Suprapubic skin (tissue), 4 donors: ENCODE measurements around the gene KIF6. TPM values are rescaled to one million over a fixed set of nuclear protein-coding genes. Genes with fewer than 3 reads are reported as not detected.

ENCODE experiments used
- DNase-seq, 2 donors: peaks; one replicate each; pipeline ENCODE4 v3.0.0-alpha.2; 2019; ENCODE audit warnings: low spot score in 2 of 2
- H3K27ac ChIP-seq: fragments of 200-600 bp; sonication (generic); one replicate; pipeline ENCODE4 v1.5.1; 2019
- H3K27me3 ChIP-seq: fragments of 200-600 bp; sonication (generic); one replicate; pipeline ENCODE4 v1.5.1; 2019
- H3K36me3 ChIP-seq: fragments of 200-600 bp; sonication (generic); one replicate; pipeline ENCODE4 v1.5.1; 2019
- H3K4me1 ChIP-seq: fragments of 200-600 bp; sonication (generic); one replicate; pipeline ENCODE4 v1.5.1; 2019
- H3K4me3 ChIP-seq: fragments of 200-600 bp; sonication (generic); one replicate; pipeline ENCODE4 v1.5.1; 2019; ENCODE audit warnings: mild to moderate bottlenecking
- H3K9me3 ChIP-seq: fragments of 200-600 bp; sonication (generic); one replicate; pipeline ENCODE4 v1.5.1; 2019
- EP300 ChIP-seq: sonication (generic); formaldehyde crosslinking; IDR thresholded peaks from one replicate; pipeline ENCODE4 v1.6.1; 2017; ENCODE audit warnings: antibody characterized with exemption
- POLR2A ChIP-seq, 2 donors: fragments of 450-650 bp; IDR thresholded peaks; one replicate each; pipeline ENCODE4 v1.6.1; 2017; ENCODE audit warnings: antibody characterized with exemption in 2 of 2, mild to moderate bottlenecking in 2 of 2, moderate library complexity in 2 of 2
- POLR2AphosphoS5 ChIP-seq, 3 donors: sonication (generic); formaldehyde crosslinking; IDR thresholded peaks; one replicate each; pipeline ENCODE4 v1.6.1; 2017; ENCODE audit warnings: antibody characterized with exemption in 3 of 3
- WGBS: methylation state at CpG from one replicate; pipeline ENCODE4 v1.1.5; 2018; 5-methylcytosine and 5-hydroxymethylcytosine counted together
- total RNA-seq, 4 donors: library from RNA; depleted of rRNA; stranded (reverse); fragments of >200 nt; gene quantifications; one replicate each; pipeline ENCODE4 v1.1.0, GENCODE V29; 2016
- TF ChIP-seq, protein P1 (sequence below), 2 donors: fragments of 200-600 bp in 1 of 2; fragments of 450-650 bp in 1 of 2; sonication (generic) in 1 of 2; IDR thresholded peaks; one replicate each; pipeline ENCODE4 v1.5.1; 2016 to 2019; ENCODE audit warnings: antibody characterized with exemption in 2 of 2, mild to moderate bottlenecking in 1 of 2, moderate library complexity in 1 of 2

KIF6 gene
- total RNA-seq, 4 donors from 2014 or later, result 0.18 to 1.1 TPM; not detected in 2

DNA sequence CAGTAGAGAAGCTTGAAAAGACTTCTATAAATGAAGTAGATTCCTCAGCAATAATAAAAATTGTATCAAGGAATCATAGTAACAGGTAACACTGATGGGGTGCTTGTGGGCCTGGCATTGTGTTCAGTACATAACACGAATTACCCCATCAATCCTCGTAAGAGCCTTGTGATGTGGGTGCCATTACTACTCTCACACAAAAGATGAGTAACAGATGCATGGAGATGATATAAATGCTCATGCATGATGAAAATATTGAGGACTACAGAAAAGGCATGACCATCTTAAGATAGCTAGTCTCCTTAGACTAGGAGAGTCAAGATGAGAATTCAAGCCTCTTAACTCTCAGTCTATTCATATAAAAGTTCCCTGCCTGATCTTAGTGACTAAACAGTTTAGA lies 158.1 kb downstream of the KIF6 start:
- Histone ChIP-seq H3K4me3 (no peak overlapping the region), H3K9me3 (no peaks in the 10 kb centered on the region), H3K4me1 (peaks cover 10% of the 10 kb centered on the region), H3K36me3 (no peaks in the 10 kb centered on the region), H3K27ac (no peak overlapping the region), H3K27me3 (no peaks in the 10 kb centered on the region)
- WGBS, result 82% methylated on average over 2 of the region's 2 CpGs
- no peak for DNase-seq
- TF ChIP-seq POLR2A (IDR thresholded peaks at IDR 0.05) (no peak), POLR2AphosphoS5 (IDR thresholded peaks at IDR 0.05) (no peak), EP300 (no peak)
- TF ChIP-seq, protein P1, sequence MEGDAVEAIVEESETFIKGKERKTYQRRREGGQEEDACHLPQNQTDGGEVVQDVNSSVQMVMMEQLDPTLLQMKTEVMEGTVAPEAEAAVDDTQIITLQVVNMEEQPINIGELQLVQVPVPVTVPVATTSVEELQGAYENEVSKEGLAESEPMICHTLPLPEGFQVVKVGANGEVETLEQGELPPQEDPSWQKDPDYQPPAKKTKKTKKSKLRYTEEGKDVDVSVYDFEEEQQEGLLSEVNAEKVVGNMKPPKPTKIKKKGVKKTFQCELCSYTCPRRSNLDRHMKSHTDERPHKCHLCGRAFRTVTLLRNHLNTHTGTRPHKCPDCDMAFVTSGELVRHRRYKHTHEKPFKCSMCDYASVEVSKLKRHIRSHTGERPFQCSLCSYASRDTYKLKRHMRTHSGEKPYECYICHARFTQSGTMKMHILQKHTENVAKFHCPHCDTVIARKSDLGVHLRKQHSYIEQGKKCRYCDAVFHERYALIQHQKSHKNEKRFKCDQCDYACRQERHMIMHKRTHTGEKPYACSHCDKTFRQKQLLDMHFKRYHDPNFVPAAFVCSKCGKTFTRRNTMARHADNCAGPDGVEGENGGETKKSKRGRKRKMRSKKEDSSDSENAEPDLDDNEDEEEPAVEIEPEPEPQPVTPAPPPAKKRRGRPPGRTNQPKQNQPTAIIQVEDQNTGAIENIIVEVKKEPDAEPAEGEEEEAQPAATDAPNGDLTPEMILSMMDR (IDR thresholded peaks at IDR 0.05), result no peak

DNA sequence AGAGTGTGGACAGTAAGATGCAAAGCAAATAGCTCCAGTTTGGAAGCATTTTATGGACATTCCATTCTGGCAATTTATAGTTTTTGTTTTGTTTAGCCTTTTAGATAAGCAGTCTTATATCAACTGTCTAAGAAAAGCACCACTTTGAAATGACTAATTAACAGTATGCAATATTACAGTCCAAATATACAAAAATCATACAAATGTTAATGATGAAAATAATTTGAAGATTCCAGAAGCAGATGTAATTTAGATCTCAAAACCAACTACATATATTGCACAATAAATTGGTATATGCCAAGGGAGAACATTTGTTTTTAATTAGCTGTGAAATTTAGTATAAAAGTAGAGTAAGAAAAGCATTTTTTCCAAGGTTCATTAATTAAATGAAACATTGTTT lies 158.8 kb downstream of the KIF6 start:
- TF ChIP-seq EP300, result no peak
- TF ChIP-seq POLR2AphosphoS5 (IDR thresholded peaks at IDR 0.05), result no peak
- TF ChIP-seq POLR2A (IDR thresholded peaks at IDR 0.05), result no peak
- TF ChIP-seq, protein P1 (IDR thresholded peaks at IDR 0.05), result no peak
- no peaks in the 10 kb centered on the region for H3K9me3 ChIP-seq
- H3K4me1 ChIP-seq, result peaks cover 12% of the 10 kb centered on the region
- H3K4me3 ChIP-seq, result no peak overlapping the region
- no peak overlapping the region for H3K27ac ChIP-seq
- H3K27me3 ChIP-seq, result no peaks in the 10 kb centered on the region
- no peak for DNase-seq
- H3K36me3 ChIP-seq, result no peaks in the 10 kb centered on the region

DNA sequence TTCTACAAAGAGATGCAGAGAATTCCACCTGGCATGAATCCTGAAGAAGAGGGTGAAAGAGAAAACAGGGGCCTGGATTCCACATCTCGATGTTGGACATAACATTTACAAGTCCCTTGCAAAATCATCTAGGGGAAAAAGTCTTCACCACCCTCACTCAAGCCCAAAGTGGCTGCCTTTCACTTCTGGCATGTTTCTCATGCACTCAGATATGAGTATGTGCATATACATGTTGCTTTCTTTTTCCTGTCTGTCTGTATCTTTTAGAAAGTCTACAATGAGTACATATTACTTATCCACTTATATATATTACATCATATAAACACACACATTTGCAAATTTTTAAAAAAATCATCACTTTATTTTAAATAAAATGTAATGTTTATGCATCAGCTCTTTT lies 159.3 kb downstream of the KIF6 start:
- H3K9me3 ChIP-seq, result no peaks in the 10 kb centered on the region
- no peak overlapping the region for H3K27ac ChIP-seq
- peaks cover 15% of the 10 kb centered on the region for H3K4me1 ChIP-seq
- TF ChIP-seq EP300, result no peak
- TF ChIP-seq POLR2A (IDR thresholded peaks at IDR 0.05), result no peak
- TF ChIP-seq, protein P1 (IDR thresholded peaks at IDR 0.05), result no peak
- no peak for TF ChIP-seq POLR2AphosphoS5 (IDR thresholded peaks at IDR 0.05)
- H3K36me3 ChIP-seq, result no peaks in the 10 kb centered on the region
- 48% methylated on average over 1 of the region's 1 CpG for WGBS
- no peak overlapping the region for H3K4me3 ChIP-seq
- DNase-seq, result no peak
- H3K27me3 ChIP-seq, result no peaks in the 10 kb centered on the region

DNA sequence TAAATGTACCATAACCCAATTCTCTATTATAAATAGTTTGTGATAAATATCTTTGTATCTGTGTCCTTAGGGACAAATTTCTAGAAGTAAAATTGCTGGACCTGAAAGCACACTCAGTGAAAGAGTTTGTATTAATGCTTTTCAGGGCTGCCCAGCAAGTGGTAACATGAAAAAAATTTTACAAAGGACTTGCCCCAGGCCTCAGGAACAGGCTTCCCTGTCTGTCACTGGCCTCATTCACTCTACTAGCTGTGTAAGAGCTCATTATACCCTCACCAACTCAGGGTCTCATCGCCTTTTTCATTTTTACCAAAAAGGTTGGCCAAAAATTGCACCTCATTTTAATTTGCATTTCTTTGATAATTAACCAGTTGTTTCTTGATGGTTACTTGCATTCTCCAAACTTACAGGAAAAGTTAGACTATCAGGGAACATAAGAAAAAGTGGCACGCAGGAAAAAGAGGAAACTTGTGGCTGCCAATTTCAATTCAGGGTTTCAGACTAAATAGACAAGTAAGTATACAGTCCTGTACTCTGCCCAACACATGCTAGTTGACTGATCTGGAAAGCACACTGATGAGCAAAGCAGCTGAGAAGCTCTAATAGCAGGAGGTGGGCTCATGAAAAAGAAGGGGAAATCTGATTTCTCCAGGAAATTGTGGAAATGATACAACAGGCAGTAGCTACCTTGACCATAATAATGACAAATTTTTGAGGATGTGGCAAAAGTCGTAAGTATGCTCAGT lies 161.5 kb downstream of the KIF6 start:
- Histone ChIP-seq H3K36me3 (no peaks in the 10 kb centered on the region), H3K4me3 (no peak overlapping the region), H3K27me3 (no peaks in the 10 kb centered on the region), H3K27ac (no peak overlapping the region), H3K4me1 (peaks cover 15% of the 10 kb centered on the region), H3K9me3 (no peaks in the 10 kb centered on the region)
- DNase-seq, result no peak
- WGBS, result 77% methylated on average over 3 of the region's 3 CpGs
- no peak for TF ChIP-seq POLR2A (IDR thresholded peaks at IDR 0.05)
- TF ChIP-seq, protein P1 (IDR thresholded peaks at IDR 0.05), result no peak

DNA sequence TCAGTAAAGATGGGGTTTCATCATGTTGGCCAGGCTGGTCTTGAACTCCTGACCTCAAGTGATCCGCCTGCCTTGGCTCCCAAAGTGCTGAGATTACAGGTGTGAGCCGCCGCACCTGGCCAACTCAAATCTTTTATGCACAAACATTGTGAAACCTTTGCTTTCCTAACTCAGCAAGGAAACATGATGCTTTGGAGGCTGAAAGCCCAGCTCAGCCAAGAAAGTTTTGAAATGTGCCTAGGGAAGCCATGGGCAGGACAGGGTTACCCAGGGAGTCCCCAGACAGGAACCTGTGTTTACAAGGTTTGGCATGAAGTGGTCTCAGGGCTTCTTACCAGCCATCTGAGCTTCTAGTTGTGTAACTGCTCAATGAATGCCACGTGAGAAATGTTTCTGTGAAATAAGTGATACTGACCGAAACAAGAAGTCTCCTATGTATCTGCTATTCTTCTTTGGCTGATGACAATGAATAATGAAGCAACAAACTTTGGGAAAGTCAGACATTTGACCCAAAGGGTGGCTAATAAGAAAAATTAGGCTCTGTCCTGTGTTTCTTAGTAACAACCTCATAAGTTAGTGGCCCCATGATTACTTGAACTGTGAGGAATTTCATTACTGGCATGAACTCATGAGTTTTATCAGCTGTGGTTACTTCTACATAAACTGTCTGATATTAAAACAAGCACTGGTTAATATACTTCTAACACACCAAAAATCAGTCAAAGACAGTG lies 163.5 kb downstream of the KIF6 start:
- Histone ChIP-seq H3K4me1 (peaks cover 14% of the 10 kb centered on the region), H3K9me3 (no peaks in the 10 kb centered on the region), H3K27me3 (no peaks in the 10 kb centered on the region), H3K4me3 (no peak overlapping the region), H3K36me3 (no peaks in the 10 kb centered on the region), H3K27ac (no peak overlapping the region)
- no peak for TF ChIP-seq POLR2A (IDR thresholded peaks at IDR 0.05)
- no peak for TF ChIP-seq EP300
- TF ChIP-seq POLR2AphosphoS5 (IDR thresholded peaks at IDR 0.05), result no peak
- TF ChIP-seq, protein P1 (IDR thresholded peaks at IDR 0.05), result no peak
- WGBS, result 75% methylated on average over 5 of the region's 5 CpGs
- DNase-seq, result no peak
